Glutamatergic neuron (in vitro differentiated cells): ENCODE results near the gene ALPK1. TPM values are rescaled to one million over a fixed set of nuclear protein-coding genes. Genes with fewer than 3 reads are reported as not detected.

Experiments used
- DNase-seq: peaks from one replicate; pipeline ENCODE4 v3.0.0; 2022
- H3K27ac Mint-ChIP-seq: one replicate; pipeline ENCODE4 v1.8.0; 2020; ENCODE audit warnings: mild to moderate bottlenecking, mixed read lengths, inconsistent platforms; ENCODE audit not compliant: unreplicated experiment
- H3K27me3 Mint-ChIP-seq: one replicate; pipeline ENCODE4 v1.8.0; 2020; ENCODE audit warnings: mild to moderate bottlenecking, moderate library complexity, mixed read lengths, inconsistent platforms; ENCODE audit not compliant: unreplicated experiment
- H3K36me3 Mint-ChIP-seq: one replicate; pipeline ENCODE4 v1.8.0; 2020; ENCODE audit warnings: mild to moderate bottlenecking, mixed read lengths, inconsistent platforms; ENCODE audit not compliant: unreplicated experiment
- H3K4me1 Mint-ChIP-seq: one replicate; pipeline ENCODE4 v1.8.0; 2020; ENCODE audit warnings: mild to moderate bottlenecking, low read depth, mixed read lengths, inconsistent platforms; ENCODE audit not compliant: unreplicated experiment
- H3K4me3 Mint-ChIP-seq: one replicate; pipeline ENCODE4 v1.8.0; 2020; ENCODE audit warnings: mild to moderate bottlenecking, mixed read lengths, inconsistent platforms; ENCODE audit not compliant: unreplicated experiment
- H3K9me3 Mint-ChIP-seq: one replicate; pipeline ENCODE4 v1.8.0; 2020; ENCODE audit warnings: mild to moderate bottlenecking, moderate library complexity, mixed read lengths, inconsistent platforms; ENCODE audit not compliant: unreplicated experiment
- total RNA-seq: library from RNA; stranded (reverse); fragmentation: NEBNext Ultra II Directional; extraction: Animal tissue kit (Norgen Biotek cat#: 25700); gene quantifications from one replicate; pipeline ENCODE4 v1.2.1, GENCODE V29; 2021; ENCODE audit not compliant: unreplicated experiment
- TF ChIP-seq, protein P1 (sequence below): fragments of 200-600 bp; sonication (generic); IDR thresholded peaks from one replicate; pipeline ENCODE4 v1.5.0; 2021; ENCODE audit not compliant: partially characterized antibody, unreplicated experiment

Gene ALPK1
- total RNA-seq, 1 donor from 2014 or later = 0.86 TPM

- H3K9me3 Mint-ChIP-seq = no peaks in the 10 kb centered on the region
- H3K27ac Mint-ChIP-seq = no peak overlapping the region
- no peaks in the 10 kb centered on the region for H3K27me3 Mint-ChIP-seq
- no peaks in the 10 kb centered on the region for H3K4me1 Mint-ChIP-seq
- DNase-seq = peak; percentile 29
- no peak overlapping the region for H3K4me3 Mint-ChIP-seq
- H3K36me3 Mint-ChIP-seq = no peaks in the 10 kb centered on the region
- TF ChIP-seq, protein P1, sequence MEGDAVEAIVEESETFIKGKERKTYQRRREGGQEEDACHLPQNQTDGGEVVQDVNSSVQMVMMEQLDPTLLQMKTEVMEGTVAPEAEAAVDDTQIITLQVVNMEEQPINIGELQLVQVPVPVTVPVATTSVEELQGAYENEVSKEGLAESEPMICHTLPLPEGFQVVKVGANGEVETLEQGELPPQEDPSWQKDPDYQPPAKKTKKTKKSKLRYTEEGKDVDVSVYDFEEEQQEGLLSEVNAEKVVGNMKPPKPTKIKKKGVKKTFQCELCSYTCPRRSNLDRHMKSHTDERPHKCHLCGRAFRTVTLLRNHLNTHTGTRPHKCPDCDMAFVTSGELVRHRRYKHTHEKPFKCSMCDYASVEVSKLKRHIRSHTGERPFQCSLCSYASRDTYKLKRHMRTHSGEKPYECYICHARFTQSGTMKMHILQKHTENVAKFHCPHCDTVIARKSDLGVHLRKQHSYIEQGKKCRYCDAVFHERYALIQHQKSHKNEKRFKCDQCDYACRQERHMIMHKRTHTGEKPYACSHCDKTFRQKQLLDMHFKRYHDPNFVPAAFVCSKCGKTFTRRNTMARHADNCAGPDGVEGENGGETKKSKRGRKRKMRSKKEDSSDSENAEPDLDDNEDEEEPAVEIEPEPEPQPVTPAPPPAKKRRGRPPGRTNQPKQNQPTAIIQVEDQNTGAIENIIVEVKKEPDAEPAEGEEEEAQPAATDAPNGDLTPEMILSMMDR = no peak
Measured at GRCh38 chr4:112418092-112418491, 120.9 kb downstream of the ALPK1 start.

DNA sequence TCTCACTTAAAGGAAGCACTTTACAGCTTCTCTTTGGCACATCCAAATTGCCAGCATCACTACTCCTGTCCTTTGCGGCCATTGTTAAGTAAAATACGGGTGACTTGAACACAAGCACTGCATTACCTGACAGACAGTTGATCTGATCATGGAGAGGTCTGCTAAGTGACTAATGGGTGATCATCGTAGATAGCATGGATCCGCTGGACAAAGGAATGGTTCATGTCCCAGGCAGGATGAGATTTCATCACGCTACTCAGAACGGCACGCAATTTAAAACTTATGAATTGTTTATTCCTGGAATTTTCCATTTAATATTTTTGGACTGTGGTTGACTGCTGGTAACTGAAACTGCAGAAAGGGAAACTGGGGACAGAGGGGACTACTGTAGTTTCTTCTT is 124.7 kb downstream of the ALPK1 start:
- H3K27ac Mint-ChIP-seq = no peak overlapping the region
- H3K4me3 Mint-ChIP-seq = no peak overlapping the region
- TF ChIP-seq, protein P1 = no peak
- H3K27me3 Mint-ChIP-seq = no peaks in the 10 kb centered on the region
- H3K4me1 Mint-ChIP-seq = no peaks in the 10 kb centered on the region
- DNase-seq = no peak
- no peaks in the 10 kb centered on the region for H3K36me3 Mint-ChIP-seq
- H3K9me3 Mint-ChIP-seq = no peaks in the 10 kb centered on the region

GRCh38 chr4:112422644-112423043 is 125.5 kb downstream of the ALPK1 start:
- Mint-ChIP-seq H3K4me3 (no peak overlapping the region), H3K27ac (no peak overlapping the region), H3K27me3 (no peaks in the 10 kb centered on the region), H3K4me1 (no peaks in the 10 kb centered on the region), H3K36me3 (no peaks in the 10 kb centered on the region), H3K9me3 (peaks cover 2% of the 10 kb centered on the region)
- TF ChIP-seq, protein P1 = no peak
- DNase-seq = no peak

DNA sequence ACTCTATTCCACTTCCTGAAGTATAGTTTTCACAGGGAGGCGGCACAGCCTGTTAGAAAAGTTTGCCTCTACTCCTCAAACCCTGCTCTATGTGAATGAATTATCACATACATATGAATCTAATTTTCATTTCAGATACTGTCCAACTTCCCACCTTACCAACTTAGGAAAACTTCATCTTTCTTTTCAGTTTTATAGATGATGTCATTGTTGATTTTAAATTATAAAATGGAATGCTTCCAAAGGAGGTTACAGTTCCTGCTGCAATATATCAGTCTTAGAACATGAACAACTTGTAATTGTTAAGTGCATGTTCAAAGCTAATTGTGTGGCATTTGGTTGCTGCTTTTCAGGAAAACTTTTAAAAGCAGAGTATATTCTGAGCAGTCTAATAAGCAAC is 126.4 kb downstream of the ALPK1 start:
- Mint-ChIP-seq H3K27me3 (no peaks in the 10 kb centered on the region), H3K36me3 (no peaks in the 10 kb centered on the region), H3K4me1 (peaks cover 2% of the 10 kb centered on the region), H3K27ac (no peak overlapping the region), H3K9me3 (peaks cover 3% of the 10 kb centered on the region), H3K4me3 (no peak overlapping the region)
- TF ChIP-seq, protein P1 = no peak
- DNase-seq = no peak

GRCh38 chr4:112425823-112426222 is 128.7 kb downstream of the ALPK1 start:
- no peak overlapping the region for H3K4me3 Mint-ChIP-seq
- H3K27ac Mint-ChIP-seq = no peak overlapping the region
- DNase-seq = no peak
- peaks cover 4% of the 10 kb centered on the region for H3K4me1 Mint-ChIP-seq
- H3K9me3 Mint-ChIP-seq = peaks cover 5% of the 10 kb centered on the region
- no peaks in the 10 kb centered on the region for H3K36me3 Mint-ChIP-seq
- peaks cover 3% of the 10 kb centered on the region for H3K27me3 Mint-ChIP-seq
- TF ChIP-seq, protein P1 = no peak
